Heart left ventricle (tissue), 16 donors: ENCODE data around the gene CRY2. TPM values are rescaled to one million over a fixed set of nuclear protein-coding genes. Genes with fewer than 3 reads are reported as not detected.
A peak's percentile ranks its signal among the peaks of the same experiment; 100 is the strongest.

Experiments used
- ATAC-seq, 4 donors: fragments of 200-7000 bp; cut with Tn5 transposase; one replicate each; pipeline ENCODE4 v1.9.1; 2020 to 2022; ENCODE audit warnings: moderate library complexity in 4 of 4, mild to moderate bottlenecking in 3 of 4, moderate number of reproducible peaks in 1 of 4
- DNase-seq, 5 donors: peaks; one replicate each; pipeline ENCODE4 v3.0.0-alpha.2; 2020
- H3K27ac ChIP-seq, 12 donors: fragments of 200-600 bp; sonication (generic) in 4 of 12; one replicate each; pipeline versions ENCODE4 v1.5.0 to v1.8.0; 2016 to 2022; ENCODE audit warnings: mild to moderate bottlenecking in 2 of 12
- H3K27me3 ChIP-seq, 9 donors: fragments of 200-600 bp; sonication (generic) in 2 of 9; one replicate each; pipeline versions ENCODE4 v1.5.1 to v1.8.0; 2016 to 2022; ENCODE audit warnings: mild to moderate bottlenecking in 3 of 9
- H3K36me3 ChIP-seq, 9 donors: fragments of 200-600 bp; sonication (generic) in 2 of 9; one replicate each; pipeline versions ENCODE4 v1.5.0 to v1.8.0; 2018 to 2022; ENCODE audit warnings: mild to moderate bottlenecking in 2 of 9
- H3K4me1 ChIP-seq, 12 donors: fragments of 200-600 bp; sonication (generic) in 4 of 12; one replicate each; pipeline versions ENCODE4 v1.5.0 to v1.8.0; 2016 to 2022; ENCODE audit warnings: mild to moderate bottlenecking in 3 of 12
- H3K4me3 ChIP-seq, 12 donors: fragments of 200-600 bp; sonication (generic) in 4 of 12; one replicate each; pipeline versions ENCODE4 v1.5.0 to v1.8.0; 2017 to 2022; ENCODE audit warnings: mild to moderate bottlenecking in 9 of 12, moderate library complexity in 4 of 12
- H3K9me3 ChIP-seq, 12 donors: fragments of 200-600 bp; sonication (generic) in 4 of 12; one replicate each; pipeline versions ENCODE4 v1.5.0 to v1.8.0; 2016 to 2022; ENCODE audit warnings: mild to moderate bottlenecking in 1 of 12
- CTCF ChIP-seq, 12 donors: fragments of 200-600 bp; sonication (generic) in 4 of 12; IDR thresholded peaks; one replicate each; pipeline versions ENCODE4 v1.5.0 to v1.8.0; 2018 to 2022; ENCODE audit warnings: antibody characterized with exemption in 12 of 12, mild to moderate bottlenecking in 5 of 12
- POLR2A ChIP-seq, 2 donors: fragments of 450-650 bp; IDR thresholded peaks; one replicate each; pipeline ENCODE4 v1.6.1; 2017; ENCODE audit warnings: antibody characterized with exemption in 2 of 2, mild to moderate bottlenecking in 2 of 2, moderate library complexity in 2 of 2
- WGBS, 4 donors: extraction: QIAGEN DNeasy Blood & Tissue Kit in 2 of 4; methylation state at CpG; one replicate each; pipeline versions ENCODE4 v1.1.5 to v1.1.7; 2013 to 2018; 5-methylcytosine and 5-hydroxymethylcytosine counted together
- intact Hi-C, 10 donors: fragments of 100-400 bp; cut with DNase I; formaldehyde crosslinking; loops; one replicate each; pipeline versions ENCODE4 v1.11.1 to v1.14.2; 2022
- polyA plus RNA-seq, 2 donors: library from polyadenylated mRNA; stranded (reverse); fragments of 200-250 nt; gene quantifications; one replicate each; pipeline ENCODE4 v1.2.3, GENCODE V29; 2013
- total RNA-seq, 9 donors: library from RNA; depleted of rRNA in 2 of 9; stranded (reverse); fragments of >200 nt in 2 of 9; fragmentation: NEBNext Ultra II Directional in 3 of 9; extraction: Animal tissue kit (Norgen Biotek cat#: 25700) in 3 of 9; gene quantifications; one replicate each; pipeline versions ENCODE4 v1.1.0 to v1.2.4, GENCODE V29; 2016 to 2023
- donor health status: ischemic (EF 13 %, LVEDD 7.1; RV severe dilation, severe dysfunction).
- donor health status: healthy with polysubstance abuse.
- donor health status: DM: no; HTN: yes; CAD: no.
- donor health status: DM: no; HTN: no; CAD: no.
- donor health status: ischemic (EF 25% LVEDD 6.9; RV normal size, moderate dysfunction).
- donor health status: ischemic (EF 25% LVEDD 5.7; RV mildly dilated, moderate dysfunction).
- donor health status: healthy.
- donor health status: DM: yes; HTN: yes; CAD: no.
- donor health status: ischemic (EF 35%, LVEDD 5.7; RV mildly dilated, moderate dysfunction).
- donor health status: nonischemic (EF 11% LVEDD 7.7; RV severe dilation, severe dysfunction).
- donor health status: DM: yes; HTN: yes; CAD: no.
- donor health status: PGD.
- donor health status: ischemic (EF 29% LVEDD 5.4; RV normal size, mild dysfunction).
- donor health status: nonischemic (EF 23%, LVEDD 6.1; RV moderate dilation, normal function).

Gene CRY2
- total and polyA plus RNA-seq, 11 donors: 23.2 to 132 (median 70.3) TPM

GRCh38 chr11:45803971-45804760 lies 43.1 kb upstream of the CRY2 start:
- Histone ChIP-seq H3K36me3 (peaks cover 0 to 7% (median 4%) of the 10 kb centered on the region in 9 donors), H3K9me3 (no peaks in the 10 kb centered on the region), H3K4me3 (peak overlapping the region; percentile 63 to 99 (median 84)), H3K27me3 (no peaks in the 10 kb centered on the region), H3K27ac (peak overlapping the region; percentile 64 to 94 (median 90)), H3K4me1 (peaks cover 6 to 46% (median 31%) of the 10 kb centered on the region in 12 donors)
- DNase-seq (peak; percentile 86 to 93 (median 89)), ATAC-seq (peak; percentile 21 to 66 (median 51))
- TF ChIP-seq POLR2A (IDR thresholded peaks at IDR 0.05): peak in 1 of 2 donors; percentile 27
- peak in 1 of 12 donors; percentile 19 for TF ChIP-seq CTCF (IDR thresholded peaks at IDR 0.05)
- 0 to 1% (median 1%) methylated on average over 49 to 70 of the region's 70 CpGs for WGBS, 4 donors
- intact Hi-C loops: loop anchor here in 2 of 10 donors (2.0 kb wide), 2 partner anchors 39 to 43 kb away; partner anchors contain the start of gene CRY2 (in 1 of the 2)

GRCh38 chr11:45804761-45805304 lies 42.4 kb upstream of the CRY2 start, which contains the start of gene SLC35C1:
Gene SLC35C1, plus strand, starts transcription at chr11:45805149. Its CDS starts 653 bp downstream, at chr11:45805802.
- TF ChIP-seq CTCF (IDR thresholded peaks at IDR 0.05) (peak in 10 of 12 donors; percentile 9 to 49 (median 28)), POLR2A (IDR thresholded peaks at IDR 0.05) (peak; percentile 76 to 86)
- intact Hi-C loops: loop anchor here in 4 of 10 donors (1.0 to 5.0 kb wide), 5 partner anchors 37 to 42 kb away; partner anchors contain the start of gene CRY2 (in 3 of the 4)
- Histone ChIP-seq H3K4me1 (peaks cover 6 to 52% (median 33%) of the 10 kb centered on the region in 12 donors), H3K36me3 (peaks cover 0 to 12% (median 4%) of the 10 kb centered on the region in 9 donors), H3K4me3 (peak within 1 kb of the TSS; percentile 63 to 99 (median 84)), H3K27ac (peak within 1 kb of the TSS; percentile 64 to 94 (median 90)), H3K27me3 (no peaks in the 10 kb centered on the region), H3K9me3 (no peaks in the 10 kb centered on the region)
- DNase-seq (peak; percentile 98), ATAC-seq (peak; percentile 95 to 97 (median 96))
- 0 to 1% (median 1%) methylated on average over 23 to 49 of the region's 49 CpGs for WGBS, 4 donors

GRCh38 chr11:45805305-45806071 lies 41.8 kb upstream of the CRY2 start:
- no peaks in the 10 kb centered on the region for H3K27me3 ChIP-seq
- TF ChIP-seq POLR2A (IDR thresholded peaks at IDR 0.05): no peak
- TF ChIP-seq CTCF (IDR thresholded peaks at IDR 0.05): no peak
- H3K4me3 ChIP-seq: peak overlapping the region; percentile 63 to 99 (median 84)
- intact Hi-C loops: loop anchor here in 4 of 10 donors (1.0 to 5.0 kb wide), 5 partner anchors 37 to 42 kb away; partner anchors contain the start of gene CRY2 (in 3 of the 4)
- H3K36me3 ChIP-seq: peaks cover 0 to 17% (median 7%) of the 10 kb centered on the region in 9 donors
- 13 to 19% (median 17%) methylated on average over 20 to 29 of the region's 29 CpGs for WGBS, 4 donors
- peak; percentile 55 to 71 (median 63) for DNase-seq
- ATAC-seq: peak; percentile 41 to 61 (median 48)
- H3K27ac ChIP-seq: peak overlapping the region; percentile 64 to 94 (median 90)
- H3K4me1 ChIP-seq: peaks cover 6 to 59% (median 33%) of the 10 kb centered on the region in 12 donors
- no peaks in the 10 kb centered on the region for H3K9me3 ChIP-seq
